Tibial nerve (tissue), 3 donors: ENCODE results near the gene RNF7.

Source experiments
- CTCF ChIP-seq, 5 experiments: fragments of 200-600 bp in 3 of 5; fragments of 450-650 bp in 2 of 5; sonication (generic) in 3 of 5; IDR thresholded peaks; one replicate each; pipeline ENCODE4 v1.5.1; 2016 to 2019; ENCODE audit warnings: antibody characterized with exemption in 5 of 5, mild to moderate bottlenecking in 3 of 5, moderate library complexity in 2 of 5
- POLR2A ChIP-seq, 2 donors: fragments of 450-650 bp; IDR thresholded peaks; one replicate each; pipeline ENCODE4 v1.6.1; 2017; ENCODE audit warnings: antibody characterized with exemption in 2 of 2, mild to moderate bottlenecking in 2 of 2, moderate library complexity in 2 of 2

- TF ChIP-seq CTCF (IDR thresholded peaks at IDR 0.05) (no peak), POLR2A (IDR thresholded peaks at IDR 0.05) (no peak)
These were observed 15.4 kb upstream of the RNF7 start for GRCh38 chr3:141722648-141723047.
